ENCODE results near the gene RGS14. TPM values are rescaled to one million over a fixed set of nuclear protein-coding genes. Genes with fewer than 3 reads are reported as not detected.
A peak's percentile ranks its signal among the peaks of the same experiment; 100 is the strongest.

Gene RGS14, protein sequence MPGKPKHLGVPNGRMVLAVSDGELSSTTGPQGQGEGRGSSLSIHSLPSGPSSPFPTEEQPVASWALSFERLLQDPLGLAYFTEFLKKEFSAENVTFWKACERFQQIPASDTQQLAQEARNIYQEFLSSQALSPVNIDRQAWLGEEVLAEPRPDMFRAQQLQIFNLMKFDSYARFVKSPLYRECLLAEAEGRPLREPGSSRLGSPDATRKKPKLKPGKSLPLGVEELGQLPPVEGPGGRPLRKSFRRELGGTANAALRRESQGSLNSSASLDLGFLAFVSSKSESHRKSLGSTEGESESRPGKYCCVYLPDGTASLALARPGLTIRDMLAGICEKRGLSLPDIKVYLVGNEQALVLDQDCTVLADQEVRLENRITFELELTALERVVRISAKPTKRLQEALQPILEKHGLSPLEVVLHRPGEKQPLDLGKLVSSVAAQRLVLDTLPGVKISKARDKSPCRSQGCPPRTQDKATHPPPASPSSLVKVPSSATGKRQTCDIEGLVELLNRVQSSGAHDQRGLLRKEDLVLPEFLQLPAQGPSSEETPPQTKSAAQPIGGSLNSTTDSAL
- total RNA-seq (ENCODE audit: low replicate concordance), result 8.9 and 16.6 TPM in 2 replicates
- long read RNA-seq, partial matches to known transcripts, result 1 of 4 reads
- long read RNA-seq, other reads (novel, unspliced or antisense), result 1 of 4 reads

DNA sequence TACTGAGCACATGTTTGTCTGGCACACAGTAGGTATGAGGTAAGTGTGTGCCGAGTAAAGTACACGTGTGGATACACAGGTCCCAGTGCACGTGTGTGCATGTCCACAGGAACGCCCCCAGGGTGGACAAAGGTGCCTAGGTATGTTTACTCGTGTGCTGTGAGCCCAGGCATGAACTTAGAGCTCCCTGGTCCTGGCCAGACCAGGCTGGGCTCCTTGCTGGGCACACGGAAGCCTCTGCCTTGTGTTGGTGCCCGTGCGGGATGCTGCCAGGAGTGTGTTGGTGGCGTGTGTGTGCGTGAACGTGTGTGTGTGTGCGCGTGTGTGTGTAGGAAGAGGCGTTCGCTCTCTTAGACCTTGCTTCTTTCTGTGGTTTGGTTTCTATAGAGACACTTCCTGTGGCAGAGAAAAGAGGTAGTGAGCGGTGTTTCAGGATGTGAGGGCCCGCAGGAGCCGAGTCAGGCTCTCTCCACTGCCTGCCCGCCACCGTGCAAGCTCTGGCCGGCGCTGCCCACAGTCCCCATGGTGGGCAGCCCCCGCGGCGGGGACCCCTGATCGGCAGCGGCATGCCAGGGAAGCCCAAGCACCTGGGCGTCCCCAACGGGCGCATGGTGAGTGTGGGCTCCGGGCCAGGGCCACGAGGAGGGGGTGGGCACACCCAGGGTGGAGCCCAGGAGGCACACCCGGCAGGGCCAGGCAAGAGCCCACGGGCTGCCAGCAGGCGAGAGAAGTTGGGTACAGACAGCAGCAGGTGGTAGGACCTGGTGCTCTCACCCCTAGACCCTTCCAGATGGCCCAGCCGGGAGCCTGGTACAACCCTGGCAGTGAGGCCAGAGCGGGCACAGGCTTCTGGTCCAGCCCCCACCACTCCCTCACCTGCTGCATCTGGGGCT, at the start of gene RGS14:
RGS14 (plus strand) TSS at position 466 of the 893 bp plus-strand sequence; CDS start at position 567, 101 bp downstream.
- peak within 1 kb of the TSS; percentile 16 for H3K4me3 Mint-ChIP-seq
- H3K4me1 Mint-ChIP-seq (ENCODE audit: unreplicated experiment), result peaks cover 6% of the 10 kb centered on the region
- no peak within 1 kb of the TSS for H3K27ac Mint-ChIP-seq
- DNase-seq (ENCODE audit: extremely low spot score, unreplicated experiment), result no peak
- TF ChIP-seq, protein P1, sequence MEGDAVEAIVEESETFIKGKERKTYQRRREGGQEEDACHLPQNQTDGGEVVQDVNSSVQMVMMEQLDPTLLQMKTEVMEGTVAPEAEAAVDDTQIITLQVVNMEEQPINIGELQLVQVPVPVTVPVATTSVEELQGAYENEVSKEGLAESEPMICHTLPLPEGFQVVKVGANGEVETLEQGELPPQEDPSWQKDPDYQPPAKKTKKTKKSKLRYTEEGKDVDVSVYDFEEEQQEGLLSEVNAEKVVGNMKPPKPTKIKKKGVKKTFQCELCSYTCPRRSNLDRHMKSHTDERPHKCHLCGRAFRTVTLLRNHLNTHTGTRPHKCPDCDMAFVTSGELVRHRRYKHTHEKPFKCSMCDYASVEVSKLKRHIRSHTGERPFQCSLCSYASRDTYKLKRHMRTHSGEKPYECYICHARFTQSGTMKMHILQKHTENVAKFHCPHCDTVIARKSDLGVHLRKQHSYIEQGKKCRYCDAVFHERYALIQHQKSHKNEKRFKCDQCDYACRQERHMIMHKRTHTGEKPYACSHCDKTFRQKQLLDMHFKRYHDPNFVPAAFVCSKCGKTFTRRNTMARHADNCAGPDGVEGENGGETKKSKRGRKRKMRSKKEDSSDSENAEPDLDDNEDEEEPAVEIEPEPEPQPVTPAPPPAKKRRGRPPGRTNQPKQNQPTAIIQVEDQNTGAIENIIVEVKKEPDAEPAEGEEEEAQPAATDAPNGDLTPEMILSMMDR (conservative IDR thresholded peaks at IDR 0.05), result no peak
- no peaks in the 10 kb centered on the region for H3K36me3 Mint-ChIP-seq
- no peaks in the 10 kb centered on the region for H3K9me3 Mint-ChIP-seq
- H3K27me3 Mint-ChIP-seq, result peaks cover 38% of the 10 kb centered on the region

DNA sequence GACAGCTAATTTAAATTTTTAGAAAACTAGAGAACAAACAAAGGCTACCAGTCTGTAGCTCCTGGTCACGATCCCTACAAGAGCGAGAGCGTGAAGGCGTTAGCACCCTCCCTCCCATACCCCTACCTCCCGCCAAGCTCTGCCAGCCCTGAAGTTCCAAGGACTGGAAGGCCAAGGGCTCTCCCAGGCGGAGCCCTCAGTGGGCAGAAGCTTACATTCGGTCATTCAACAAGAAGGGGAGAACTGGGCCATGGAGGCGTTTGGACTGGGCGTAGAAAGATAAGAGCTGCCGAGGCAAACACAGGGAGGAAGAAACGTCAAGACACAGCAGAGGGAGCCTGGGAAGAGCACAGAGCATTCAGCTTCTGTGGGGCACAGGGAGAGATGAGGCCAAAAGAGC, 49.0 kb upstream of the RGS14 start:
- peak overlapping the region; percentile 66 for H3K27ac Mint-ChIP-seq
- no peak for DNase-seq (ENCODE audit: extremely low spot score, unreplicated experiment)
- H3K27me3 Mint-ChIP-seq, result no peaks in the 10 kb centered on the region
- TF ChIP-seq, protein P1 (conservative IDR thresholded peaks at IDR 0.05), result no peak
- H3K36me3 Mint-ChIP-seq, result peaks cover 16% of the 10 kb centered on the region
- H3K9me3 Mint-ChIP-seq, result no peaks in the 10 kb centered on the region
- peak overlapping the region; percentile 82 for H3K4me3 Mint-ChIP-seq
- H3K4me1 Mint-ChIP-seq (ENCODE audit: unreplicated experiment), result peaks cover 30% of the 10 kb centered on the region

DNA sequence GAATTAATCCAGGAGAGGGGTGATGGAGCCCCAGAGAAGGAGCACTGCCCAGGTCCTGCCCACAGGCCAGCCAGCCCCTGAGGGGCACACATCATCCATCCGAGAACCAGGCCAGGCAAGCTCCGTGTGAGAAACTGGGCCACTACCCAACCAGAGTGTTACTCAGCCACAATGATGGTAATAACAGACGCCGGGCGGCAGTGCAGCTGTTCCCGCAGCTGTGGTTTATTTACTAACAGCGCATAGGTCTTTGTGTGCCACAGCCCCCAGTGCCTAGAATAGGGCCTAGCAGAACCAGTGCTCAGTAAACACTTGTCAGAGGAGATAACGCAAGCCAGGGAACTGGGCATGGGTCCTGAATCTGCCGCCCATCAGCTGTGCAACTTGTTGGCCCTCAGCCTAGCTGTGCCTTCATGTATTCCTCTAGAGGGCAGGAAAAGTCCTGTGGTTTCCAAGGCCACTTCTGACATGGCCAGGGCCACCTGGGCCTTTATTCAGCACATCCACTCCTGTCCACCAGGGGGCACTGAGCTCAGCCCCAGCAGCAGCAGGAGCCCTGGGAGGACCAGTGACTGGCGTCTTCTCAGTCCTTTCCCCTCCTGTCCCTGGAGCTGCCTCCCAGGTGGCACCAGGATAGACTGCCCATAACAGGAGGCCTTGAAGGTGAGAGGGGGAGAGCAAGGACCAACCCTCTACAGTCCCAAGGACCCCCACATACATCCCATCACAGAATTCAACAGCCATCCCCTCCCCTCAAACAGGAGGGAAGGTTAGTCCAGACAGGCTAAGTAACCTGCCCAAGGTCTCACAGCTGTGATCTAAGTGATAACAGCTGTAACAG, 48.2 kb upstream of the RGS14 start:
- no peak for DNase-seq (ENCODE audit: extremely low spot score, unreplicated experiment)
- peak overlapping the region; percentile 82 for H3K27ac Mint-ChIP-seq
- no peaks in the 10 kb centered on the region for H3K9me3 Mint-ChIP-seq
- H3K36me3 Mint-ChIP-seq, result peaks cover 12% of the 10 kb centered on the region
- TF ChIP-seq, protein P1 (conservative IDR thresholded peaks at IDR 0.05), result peak; percentile 89
- no peaks in the 10 kb centered on the region for H3K27me3 Mint-ChIP-seq
- H3K4me1 Mint-ChIP-seq (ENCODE audit: unreplicated experiment), result peaks cover 23% of the 10 kb centered on the region
- peak overlapping the region; percentile 82 for H3K4me3 Mint-ChIP-seq

DNA sequence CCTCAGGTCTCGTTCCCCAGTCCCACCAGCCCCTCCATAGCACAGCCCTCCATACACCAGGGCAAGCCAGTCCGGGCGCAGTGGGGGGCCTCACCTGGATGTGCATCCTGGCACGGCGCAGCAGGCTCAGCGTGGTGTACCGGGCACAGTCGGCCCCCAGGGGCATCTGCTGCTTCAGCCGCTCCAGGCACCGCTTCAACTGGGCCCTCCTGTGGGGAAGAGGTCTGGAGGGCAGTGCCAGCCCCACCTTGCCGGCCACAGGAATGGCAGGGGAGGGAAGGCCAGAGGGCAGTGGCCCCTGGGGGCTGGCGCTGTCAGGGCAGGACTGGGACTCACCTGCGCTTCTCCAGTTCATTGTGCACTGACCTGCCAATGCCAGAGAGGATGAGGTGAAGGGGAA, 47.4 kb upstream of the RGS14 start:
- no peak for DNase-seq (ENCODE audit: extremely low spot score, unreplicated experiment)
- Mint-ChIP-seq H3K27ac (no peak overlapping the region), H3K36me3 (peaks cover 12% of the 10 kb centered on the region), H3K9me3 (no peaks in the 10 kb centered on the region), H3K27me3 (no peaks in the 10 kb centered on the region), H3K4me1 (ENCODE audit: unreplicated experiment) (peaks cover 18% of the 10 kb centered on the region), H3K4me3 (peak overlapping the region; percentile 90)
- TF ChIP-seq, protein P1 (conservative IDR thresholded peaks at IDR 0.05), result no peak

Data from type B pancreatic cell (in vitro differentiated cells).